ENCODE results near the gene SLC39A11.

DNA sequence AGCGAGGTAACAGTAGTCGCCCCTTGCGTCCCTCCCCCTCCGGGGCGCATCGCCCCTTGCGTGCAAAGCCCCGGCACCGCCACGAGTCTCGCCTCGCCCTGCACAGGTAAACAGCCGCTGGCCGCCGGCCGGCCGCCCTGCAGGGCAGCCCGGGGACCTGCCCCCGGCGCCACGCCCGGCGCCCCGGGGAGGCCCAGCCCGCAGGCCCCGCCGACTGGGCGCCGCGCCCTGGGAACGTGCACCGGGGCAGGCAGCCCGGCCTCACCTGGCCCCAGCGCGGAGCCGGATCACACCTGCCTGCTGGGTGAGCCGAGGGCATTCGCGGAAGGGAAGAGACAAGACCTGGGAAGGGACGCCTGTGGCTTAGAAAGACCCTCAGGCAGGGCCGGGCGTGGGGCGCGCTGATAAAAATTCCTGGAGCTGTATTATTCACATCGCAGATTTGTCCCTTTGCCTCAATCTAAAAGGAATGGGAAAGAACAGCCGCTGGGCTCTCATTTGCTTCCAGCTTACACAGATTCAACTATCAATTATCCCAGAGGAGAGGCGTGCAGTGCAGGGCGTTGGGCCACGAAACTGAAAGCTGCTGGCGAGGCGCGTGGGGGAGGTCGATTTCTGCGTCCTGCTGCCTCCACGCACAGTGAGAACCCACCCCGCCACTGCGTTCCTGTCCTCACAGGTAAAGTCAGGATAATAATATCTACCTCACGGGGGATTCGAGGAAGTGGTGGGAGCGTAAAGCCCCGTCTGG, 451.9 kb downstream of the SLC39A11 start:
- no peak for TF ChIP-seq EP300 (IDR thresholded peaks at IDR 0.05)
- TF ChIP-seq, protein P1, sequence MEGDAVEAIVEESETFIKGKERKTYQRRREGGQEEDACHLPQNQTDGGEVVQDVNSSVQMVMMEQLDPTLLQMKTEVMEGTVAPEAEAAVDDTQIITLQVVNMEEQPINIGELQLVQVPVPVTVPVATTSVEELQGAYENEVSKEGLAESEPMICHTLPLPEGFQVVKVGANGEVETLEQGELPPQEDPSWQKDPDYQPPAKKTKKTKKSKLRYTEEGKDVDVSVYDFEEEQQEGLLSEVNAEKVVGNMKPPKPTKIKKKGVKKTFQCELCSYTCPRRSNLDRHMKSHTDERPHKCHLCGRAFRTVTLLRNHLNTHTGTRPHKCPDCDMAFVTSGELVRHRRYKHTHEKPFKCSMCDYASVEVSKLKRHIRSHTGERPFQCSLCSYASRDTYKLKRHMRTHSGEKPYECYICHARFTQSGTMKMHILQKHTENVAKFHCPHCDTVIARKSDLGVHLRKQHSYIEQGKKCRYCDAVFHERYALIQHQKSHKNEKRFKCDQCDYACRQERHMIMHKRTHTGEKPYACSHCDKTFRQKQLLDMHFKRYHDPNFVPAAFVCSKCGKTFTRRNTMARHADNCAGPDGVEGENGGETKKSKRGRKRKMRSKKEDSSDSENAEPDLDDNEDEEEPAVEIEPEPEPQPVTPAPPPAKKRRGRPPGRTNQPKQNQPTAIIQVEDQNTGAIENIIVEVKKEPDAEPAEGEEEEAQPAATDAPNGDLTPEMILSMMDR (IDR thresholded peaks at IDR 0.05): no peak
